Measurements from ENCODE around the gene DMRTC1B. TPM values are rescaled to one million over a fixed set of nuclear protein-coding genes. Genes with fewer than 3 reads are reported as not detected.
"Not testable (repeated sequence)": the region's sequence is repeated elsewhere in the genome, so short reads cannot be mapped to it uniquely, and the experiment has no call there.

Gene DMRTC1B, protein sequence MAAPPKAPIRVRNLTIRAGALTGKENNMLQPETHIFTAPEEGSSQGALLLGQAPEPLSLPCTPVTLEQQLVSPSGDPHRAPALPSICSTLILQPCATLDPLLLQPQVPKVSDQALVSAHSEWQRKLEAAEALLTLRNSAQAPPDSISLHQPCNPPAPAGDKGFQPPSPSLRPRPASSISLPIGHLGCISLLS
- not detected in 2 replicates for total RNA-seq

- H3K9me3 Mint-ChIP-seq; H3K27me3 Mint-ChIP-seq; H3K4me1 Mint-ChIP-seq; intact Hi-C loops (cut with micrococcal nuclease); H3K27ac Mint-ChIP-seq; DNase-seq; H3K36me3 Mint-ChIP-seq (ENCODE audit: low read depth); H3K4me3 Mint-ChIP-seq: not testable (repeated sequence)
These were observed at the start of gene DMRTC1B for GRCh38 chrX:72776653-72777466. Gene DMRTC1B, plus strand, starts transcription at chrX:72776890. Its CDS starts 68,246 bp downstream, at chrX:72845136.

GRCh38 chrX:72727846-72728245 is 48.8 kb upstream of the DMRTC1B start:
- no peak for DNase-seq
- intact Hi-C loops (cut with micrococcal nuclease): no loop called here
- H3K4me3 Mint-ChIP-seq: no peak overlapping the region
- no peaks in the 10 kb centered on the region for H3K4me1 Mint-ChIP-seq
- H3K9me3 Mint-ChIP-seq: no peaks in the 10 kb centered on the region
- no peaks in the 10 kb centered on the region for H3K36me3 Mint-ChIP-seq (ENCODE audit: low read depth)
- H3K27me3 Mint-ChIP-seq: peaks cover 9% of the 10 kb centered on the region
- H3K27ac Mint-ChIP-seq: no peak overlapping the region

- DNase-seq; H3K4me3 Mint-ChIP-seq; intact Hi-C loops (cut with micrococcal nuclease); H3K36me3 Mint-ChIP-seq (ENCODE audit: low read depth); H3K9me3 Mint-ChIP-seq; H3K27ac Mint-ChIP-seq; H3K4me1 Mint-ChIP-seq: not testable (repeated sequence)
- peaks cover 14% of the 10 kb centered on the region for H3K27me3 Mint-ChIP-seq
These were observed 43.1 kb upstream of the DMRTC1B start for GRCh38 chrX:72733636-72734035.

- Mint-ChIP-seq H3K27ac (no peak overlapping the region), H3K4me1 (no peaks in the 10 kb centered on the region), H3K4me3 (no peak overlapping the region), H3K36me3 (ENCODE audit: low read depth) (no peaks in the 10 kb centered on the region), H3K9me3 (peaks cover 4% of the 10 kb centered on the region), H3K27me3 (peaks cover 14% of the 10 kb centered on the region)
- DNase-seq: no peak
- intact Hi-C loops (cut with micrococcal nuclease): no loop called here
These were observed 41.1 kb upstream of the DMRTC1B start for GRCh38 chrX:72735561-72735960.

DNA sequence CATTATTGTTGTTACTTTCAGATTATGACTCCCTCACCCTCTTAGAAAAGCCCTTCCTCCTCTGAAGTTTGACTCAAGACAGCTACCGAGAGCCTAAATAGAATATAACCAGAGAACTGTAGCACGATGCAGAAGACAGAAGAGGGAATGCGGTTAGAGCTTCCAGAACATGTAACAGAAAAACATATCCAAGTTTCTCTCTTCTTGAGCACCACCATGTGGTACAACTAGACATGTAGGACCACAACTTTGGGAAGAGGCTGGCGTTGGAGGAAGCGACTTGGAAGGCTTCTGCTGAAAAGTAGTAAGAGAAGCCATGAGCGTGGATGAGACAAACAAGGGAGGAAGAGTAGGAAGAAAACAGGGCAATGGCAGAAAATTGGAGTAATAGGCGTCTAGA is 31.1 kb upstream of the DMRTC1B start:
- H3K27me3 Mint-ChIP-seq; DNase-seq; H3K27ac Mint-ChIP-seq; H3K4me3 Mint-ChIP-seq; H3K4me1 Mint-ChIP-seq; H3K36me3 Mint-ChIP-seq (ENCODE audit: low read depth); intact Hi-C loops (cut with micrococcal nuclease); H3K9me3 Mint-ChIP-seq: not testable (repeated sequence)

DNA sequence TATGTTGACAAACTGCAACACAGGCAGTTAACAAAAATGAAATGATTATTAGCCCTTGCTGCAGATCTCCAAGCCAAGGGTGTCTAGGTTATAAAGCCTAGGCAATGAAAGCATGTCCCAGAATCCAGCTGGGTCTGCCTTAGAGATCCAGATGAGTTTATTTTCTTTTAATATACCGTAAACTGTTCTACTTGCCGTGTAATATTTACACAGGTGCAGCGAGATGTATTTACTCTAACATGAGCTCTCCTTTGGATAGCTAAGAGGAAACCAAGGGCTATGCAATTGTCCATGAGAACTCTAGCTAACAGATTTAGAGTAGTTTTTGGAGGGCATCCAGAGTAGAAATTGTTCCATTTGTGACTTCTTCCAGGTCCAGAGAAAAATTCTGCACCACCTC is 28.1 kb upstream of the DMRTC1B start:
- H3K4me1 Mint-ChIP-seq; intact Hi-C loops (cut with micrococcal nuclease); H3K4me3 Mint-ChIP-seq; H3K27ac Mint-ChIP-seq; DNase-seq; H3K36me3 Mint-ChIP-seq (ENCODE audit: low read depth); H3K9me3 Mint-ChIP-seq; H3K27me3 Mint-ChIP-seq: not testable (repeated sequence)

DNA sequence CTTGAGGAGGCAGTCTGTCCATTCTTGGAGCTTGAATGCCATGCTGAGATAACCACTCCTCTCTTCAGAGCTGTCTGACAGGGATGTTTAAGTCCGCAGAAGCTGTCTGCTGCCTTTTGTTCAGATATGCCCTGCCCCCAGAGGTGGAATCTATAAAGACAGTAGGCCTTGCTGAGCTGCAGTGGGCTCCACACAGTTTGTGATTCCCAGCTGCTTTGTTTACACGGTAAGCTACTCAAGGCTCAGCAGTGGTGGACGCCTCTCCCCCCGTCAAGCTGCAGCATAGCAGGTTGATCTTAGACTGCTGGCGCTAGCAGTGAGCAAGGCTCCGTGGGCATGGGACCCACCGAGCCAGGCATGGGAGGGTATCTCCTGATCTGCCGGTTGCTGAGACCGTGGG is 16.2 kb upstream of the DMRTC1B start:
- DNase-seq; H3K27ac Mint-ChIP-seq; H3K27me3 Mint-ChIP-seq; H3K4me1 Mint-ChIP-seq; H3K9me3 Mint-ChIP-seq; H3K36me3 Mint-ChIP-seq (ENCODE audit: low read depth); H3K4me3 Mint-ChIP-seq; intact Hi-C loops (cut with micrococcal nuclease): not testable (repeated sequence)

- not testable (repeated sequence) for H3K4me1 Mint-ChIP-seq
These were observed 739 bp downstream of the DMRTC1B start for GRCh38 chrX:72777467-72777790.

DNA sequence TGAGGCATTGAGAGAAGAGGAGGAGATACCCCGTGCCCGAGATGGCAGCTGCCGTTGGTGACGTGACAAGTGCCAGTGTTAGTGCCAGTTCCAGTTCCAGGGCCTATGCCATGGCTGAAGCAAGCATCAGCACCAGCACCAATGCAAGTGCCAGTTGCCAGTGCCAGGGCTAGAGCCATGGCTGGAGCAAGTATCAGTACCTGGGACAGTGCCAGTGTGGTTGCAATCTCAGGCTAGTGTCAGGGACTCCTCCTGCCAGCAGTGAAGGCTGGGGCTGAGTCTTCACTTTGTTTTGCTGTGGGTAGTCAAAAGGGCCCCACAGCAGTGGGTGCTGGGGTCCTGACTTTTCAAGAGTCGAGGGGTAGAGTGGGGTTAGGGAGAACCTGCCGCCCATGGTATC is 1.5 kb downstream of the DMRTC1B start:
- H3K9me3 Mint-ChIP-seq; H3K36me3 Mint-ChIP-seq (ENCODE audit: low read depth); H3K27ac Mint-ChIP-seq; DNase-seq; intact Hi-C loops (cut with micrococcal nuclease); H3K4me3 Mint-ChIP-seq; H3K4me1 Mint-ChIP-seq; H3K27me3 Mint-ChIP-seq: not testable (repeated sequence)

More at GRCh38 chrX:72777467-72777790, 739 bp downstream of the DMRTC1B start:
- intact Hi-C loops (cut with micrococcal nuclease); H3K9me3 Mint-ChIP-seq; H3K36me3 Mint-ChIP-seq (ENCODE audit: low read depth); H3K27me3 Mint-ChIP-seq; H3K4me3 Mint-ChIP-seq; DNase-seq; H3K27ac Mint-ChIP-seq: not testable (repeated sequence)

GRCh38 chrX:72782560-72782959 is 5.9 kb downstream of the DMRTC1B start, which contains the start of gene FAM236B:
Gene FAM236B, minus strand, starts transcription at chrX:72782660. Its CDS starts 100 bp downstream, at chrX:72782560.
- H3K36me3 Mint-ChIP-seq (ENCODE audit: low read depth); DNase-seq; H3K9me3 Mint-ChIP-seq; H3K27ac Mint-ChIP-seq; H3K27me3 Mint-ChIP-seq; H3K4me3 Mint-ChIP-seq; intact Hi-C loops (cut with micrococcal nuclease); H3K4me1 Mint-ChIP-seq: not testable (repeated sequence)

DNA sequence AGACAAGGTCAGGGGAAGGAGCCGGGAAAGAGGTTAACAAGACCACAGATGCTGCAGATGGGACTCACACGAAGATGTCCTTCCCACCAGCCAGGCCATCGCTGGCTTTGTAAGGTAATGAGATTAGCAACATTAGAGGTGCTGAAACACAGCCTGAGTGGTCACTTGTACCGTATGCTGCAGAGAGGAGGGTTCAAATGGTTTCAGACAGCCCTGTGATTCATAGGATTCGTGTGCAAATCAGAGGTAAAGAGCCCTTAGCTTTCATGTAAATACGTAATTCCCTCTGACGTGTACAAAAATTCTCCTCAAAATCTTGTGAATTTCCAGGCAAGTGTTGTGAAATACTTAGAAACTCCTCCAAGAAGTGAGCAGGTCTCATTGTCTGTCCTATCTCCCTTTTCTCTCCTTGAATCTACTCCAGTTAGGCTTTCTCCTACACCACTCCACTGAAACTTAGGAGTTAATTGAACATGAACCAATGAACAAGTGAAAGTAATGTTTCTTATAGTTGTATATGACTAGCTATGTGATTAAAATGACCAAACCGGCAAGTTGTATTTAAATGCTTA is 6.8 kb downstream of the DMRTC1B start:
- H3K36me3 Mint-ChIP-seq (ENCODE audit: low read depth); DNase-seq; H3K9me3 Mint-ChIP-seq; H3K27ac Mint-ChIP-seq; intact Hi-C loops (cut with micrococcal nuclease); H3K27me3 Mint-ChIP-seq; H3K4me1 Mint-ChIP-seq; H3K4me3 Mint-ChIP-seq: not testable (repeated sequence)

DNA sequence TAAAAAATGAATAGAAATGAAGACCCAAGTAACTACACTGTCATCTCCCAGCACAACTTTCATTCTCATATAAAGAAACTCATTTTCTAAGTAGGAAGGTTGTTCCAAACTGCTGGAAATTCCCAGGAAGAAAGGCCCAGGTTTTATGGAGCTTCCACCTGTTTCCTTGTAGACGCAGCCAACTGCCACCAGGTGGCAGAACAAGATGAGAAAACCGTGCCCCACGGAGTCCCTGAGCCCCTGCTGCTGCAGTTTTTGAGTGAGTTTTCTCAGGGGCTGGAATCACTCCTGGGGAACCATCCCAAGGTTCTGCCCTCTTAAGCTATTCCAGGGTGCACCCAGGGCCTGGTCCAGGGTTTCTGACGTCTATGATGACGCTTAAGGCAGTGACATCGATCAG is 7.3 kb downstream of the DMRTC1B start:
- H3K27me3 Mint-ChIP-seq; H3K4me3 Mint-ChIP-seq; DNase-seq; H3K9me3 Mint-ChIP-seq; intact Hi-C loops (cut with micrococcal nuclease); H3K27ac Mint-ChIP-seq; H3K36me3 Mint-ChIP-seq (ENCODE audit: low read depth); H3K4me1 Mint-ChIP-seq: not testable (repeated sequence)

GRCh38 chrX:72788142-72788541 is 11.5 kb downstream of the DMRTC1B start:
- H3K27ac Mint-ChIP-seq; H3K4me3 Mint-ChIP-seq; H3K36me3 Mint-ChIP-seq (ENCODE audit: low read depth); intact Hi-C loops (cut with micrococcal nuclease); H3K4me1 Mint-ChIP-seq; H3K27me3 Mint-ChIP-seq; DNase-seq; H3K9me3 Mint-ChIP-seq: not testable (repeated sequence)

DNA sequence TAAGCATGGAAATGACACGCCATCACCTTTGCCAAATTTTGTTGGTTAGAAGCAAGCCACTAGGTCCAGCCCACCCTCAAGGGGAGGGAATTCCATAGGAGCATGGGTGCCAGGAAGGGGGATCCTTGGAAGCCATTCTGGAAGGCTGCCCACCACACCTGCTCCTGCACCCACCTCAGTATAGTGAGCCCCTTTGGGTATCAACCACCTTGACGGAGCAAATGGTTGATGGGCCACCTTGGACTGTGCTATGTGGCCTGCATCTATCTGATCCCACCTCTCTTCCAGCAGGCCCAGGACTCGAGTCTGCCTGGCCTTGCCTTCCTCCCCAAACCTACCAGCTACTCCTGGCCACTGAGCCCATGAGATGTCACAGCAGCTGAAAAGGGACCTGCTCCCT is 13.7 kb downstream of the DMRTC1B start:
- H3K9me3 Mint-ChIP-seq; intact Hi-C loops (cut with micrococcal nuclease); H3K36me3 Mint-ChIP-seq (ENCODE audit: low read depth); H3K4me1 Mint-ChIP-seq; DNase-seq; H3K4me3 Mint-ChIP-seq; H3K27me3 Mint-ChIP-seq; H3K27ac Mint-ChIP-seq: not testable (repeated sequence)

Measured in activated CD4-positive, alpha-beta T cell treated with anti-CD3 and anti-CD28 coated beads, Interleukin-2, amount 10 ng/mL, durations not matched to agents 24 days and 14 days (primary cell).